ENCODE measurements around the gene TNFAIP8. TPM values are rescaled to one million over a fixed set of nuclear protein-coding genes. Genes with fewer than 3 reads are reported as not detected.

TNFAIP8 gene
- total and polyA plus RNA-seq, 2 of the 13 experiments (the other 11 are each of a cell fraction or from before 2014, with no cell fraction given) = 6.4 to 11.2 TPM

DNA sequence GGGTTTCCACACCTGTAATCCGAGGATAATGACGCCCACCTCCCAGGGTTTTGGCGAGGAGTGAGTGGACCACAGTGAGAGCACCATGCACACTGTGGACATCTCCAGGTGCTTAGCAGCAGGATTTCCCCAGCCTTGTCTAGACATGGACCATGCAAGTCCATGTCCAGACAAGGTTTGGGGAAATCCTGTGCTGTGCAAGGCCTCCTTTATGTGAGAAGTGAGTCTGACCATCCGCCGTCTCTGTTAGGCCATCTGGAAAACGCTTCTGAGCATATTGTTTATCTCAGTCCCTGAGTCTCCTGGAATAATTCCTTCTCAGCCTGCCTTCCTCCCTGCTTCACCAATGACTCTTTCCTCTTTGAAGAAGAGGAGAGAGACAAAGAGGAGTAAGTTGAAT lies 26.2 kb upstream of the TNFAIP8 start:
- ChIA-PET CTCF (ENCODE audit: low intra/inter-chr PET ratio, low total read pairs) (no interaction called here), POLR2A (no interaction called here)
- no peaks in the 10 kb centered on the region for H4K20me1 ChIP-seq (ENCODE audit: insufficient read depth, low read length)
- in situ Hi-C loops (cut with HindIII; ENCODE audit: extremely low pct_ligation_motif_present, low pct_unique_long_range_greater_than_20kb) = no loop called here
- DNase-seq (ENCODE audit: low spot score) = no peak
- ATAC-seq = no peak
- no peaks in the 10 kb centered on the region for H3K79me2 ChIP-seq (ENCODE audit: insufficient read depth, low read length)
- H3K4me2 ChIP-seq (ENCODE audit: low read depth, low read length) = no peak overlapping the region
- intact Hi-C loops (cut with micrococcal nuclease; ENCODE audit: unreplicated experiment) = no loop called here
- WGBS (ENCODE audit: low lambda C conversion rate) = 94% methylated on average over 5 of the region's 6 CpGs
- H2AFZ ChIP-seq (ENCODE audit: low read length) = no peak overlapping the region
- H3K36me3 ChIP-seq (replicated peaks in 1 of 2; ENCODE audit: control insufficient read depth in 1 of 2, insufficient read depth in 2 of 2, low read length in 2 of 2) = no peaks in the 10 kb centered on the region
- FAIRE-seq = no peak
- H3K4me1 ChIP-seq (ENCODE audit: insufficient read depth, low read length) = peaks cover 3% of the 10 kb centered on the region
- H3K4me3 ChIP-seq (replicated peaks in 1 of 3; ENCODE audit: insufficient read depth in 1 of 3, low read depth in 2 of 3, low read length in 3 of 3) = no peak overlapping the region
- H3K9ac ChIP-seq (ENCODE audit: insufficient read depth, low read depth, low read length) = no peak overlapping the region
- H3K27ac ChIP-seq (ENCODE audit: extremely low read length, insufficient read depth, low read length) = no peak overlapping the region
- no peaks in the 10 kb centered on the region for H3K9me3 ChIP-seq (ENCODE audit: low read length)
- no TSS peak for BruUV-seq (replicated peaks)
- H3K27me3 ChIP-seq (ENCODE audit: control insufficient read depth in 1 of 2, insufficient read depth in 2 of 2, low read length in 2 of 2) = no peaks in the 10 kb centered on the region
- no peak for TF ChIP-seq ZNF644 (CRISPR knock-in tag; IDR thresholded peaks at IDR 0.05; ENCODE audit: low read depth)
- TF ChIP-seq, protein P1, sequence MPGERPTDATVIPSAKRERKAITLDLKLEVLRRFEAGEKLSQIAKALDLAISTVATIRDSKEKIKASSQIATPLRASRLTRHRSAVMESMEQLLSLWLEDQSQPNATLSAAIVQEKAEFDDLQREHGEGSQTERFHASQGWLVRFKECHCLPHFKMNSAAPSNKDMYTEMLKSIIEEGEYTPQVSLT (CRISPR knock-in tag; IDR thresholded peaks at IDR 0.05; ENCODE audit: borderline replicate concordance, low read depth) = no peak
- TF ChIP-seq NFKB2 (CRISPR knock-in tag; IDR thresholded peaks at IDR 0.05; ENCODE audit: borderline replicate concordance) = no peak
- TF ChIP-seq ZNF256 (CRISPR knock-in tag; conservative IDR thresholded peaks at IDR 0.05) = no peak
- TF ChIP-seq, protein P2, sequence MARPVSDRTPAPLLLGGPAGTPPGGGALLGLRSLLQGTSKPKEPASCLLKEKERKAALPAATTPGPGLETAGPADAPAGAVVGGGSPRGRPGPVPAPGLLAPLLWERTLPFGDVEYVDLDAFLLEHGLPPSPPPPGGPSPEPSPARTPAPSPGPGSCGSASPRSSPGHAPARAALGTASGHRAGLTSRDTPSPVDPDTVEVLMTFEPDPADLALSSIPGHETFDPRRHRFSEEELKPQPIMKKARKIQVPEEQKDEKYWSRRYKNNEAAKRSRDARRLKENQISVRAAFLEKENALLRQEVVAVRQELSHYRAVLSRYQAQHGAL (CRISPR knock-in tag; IDR thresholded peaks at IDR 0.05; ENCODE audit: not compliant biosample characterization) = no peak
- no peak for TF ChIP-seq NCOA1 (CRISPR knock-in tag; IDR thresholded peaks at IDR 0.05)
- TF ChIP-seq RNF2 (conservative IDR thresholded peaks at IDR 0.05; ENCODE audit: low read depth) = no peak
- no peak for TF ChIP-seq RFXANK (CRISPR knock-in tag; IDR thresholded peaks at IDR 0.05)
- no peak for TF ChIP-seq ZNF788 (CRISPR knock-in tag; IDR thresholded peaks at IDR 0.05; ENCODE audit: borderline replicate concordance)
- no peak for TF ChIP-seq ISL2 (CRISPR knock-in tag; IDR thresholded peaks at IDR 0.05)
- TF ChIP-seq ZNF12 (CRISPR knock-in tag; IDR thresholded peaks at IDR 0.05) = no peak

Measured in HepG2 (cell line).